ENCODE results near the gene SYNGAP1. TPM values are rescaled to one million over a fixed set of nuclear protein-coding genes. Genes with fewer than 3 reads are reported as not detected.

SYNGAP1 gene
- total RNA-seq, 2 donors from 2014 or later, result 5.4 to 5.6 TPM

GRCh38 chr6:33446356-33446755 is 26.5 kb downstream of the SYNGAP1 start:
- Histone ChIP-seq H3K9me3 (no peaks in the 10 kb centered on the region), H3K4me3 (no peak overlapping the region), H3K4me1 (no peaks in the 10 kb centered on the region), H3K27ac (no peak overlapping the region), H3K27me3 (no peaks in the 10 kb centered on the region), H3K36me3 (replicated peaks in 1 of 2; ENCODE audit: insufficient read depth in 1 of 2, low read depth in 2 of 2) (no peaks in the 10 kb centered on the region)
- DNase-seq, result no peak
- TF ChIP-seq CTCF (IDR thresholded peaks at IDR 0.05), result no peak
- no peak for TF ChIP-seq POLR2A (IDR thresholded peaks at IDR 0.05)
- 87% methylated on average over 10 of the region's 10 CpGs for WGBS, 2 donors
- intact Hi-C loops (cut with DNase I), result no loop called here
- no peak for ATAC-seq

- WGBS, 2 donors, result 64 to 80% methylated on average over 3 of the region's 3 CpGs
- TF ChIP-seq POLR2A (IDR thresholded peaks at IDR 0.05) (no peak), CTCF (IDR thresholded peaks at IDR 0.05) (no peak)
- DNase-seq, result no peak
- no peak overlapping the region for H3K27ac ChIP-seq
- H3K9me3 ChIP-seq, result no peaks in the 10 kb centered on the region
- no peak for ATAC-seq
- no peaks in the 10 kb centered on the region for H3K36me3 ChIP-seq (replicated peaks in 1 of 2; ENCODE audit: insufficient read depth in 1 of 2, low read depth in 2 of 2)
- intact Hi-C loops (cut with DNase I), result no loop called here
- H3K4me1 ChIP-seq, result peaks cover 17% of the 10 kb centered on the region
- no peak overlapping the region for H3K4me3 ChIP-seq
- H3K27me3 ChIP-seq, result no peaks in the 10 kb centered on the region
Measured at GRCh38 chr6:33450434-33450833, 30.6 kb downstream of the SYNGAP1 start.

GRCh38 chr6:33451606-33452005 is 31.7 kb downstream of the SYNGAP1 start:
- ATAC-seq, result no peak
- no peak for DNase-seq
- WGBS, 2 donors, result 89 to 94% methylated on average over 15 of the region's 15 CpGs
- H3K9me3 ChIP-seq, result no peaks in the 10 kb centered on the region
- H3K4me1 ChIP-seq, result peaks cover 18% of the 10 kb centered on the region
- no peaks in the 10 kb centered on the region for H3K27me3 ChIP-seq
- H3K36me3 ChIP-seq (replicated peaks in 1 of 2; ENCODE audit: insufficient read depth in 1 of 2, low read depth in 2 of 2), result no peaks in the 10 kb centered on the region
- H3K4me3 ChIP-seq, result no peak overlapping the region
- H3K27ac ChIP-seq, result no peak overlapping the region
- intact Hi-C loops (cut with DNase I), result no loop called here
- TF ChIP-seq POLR2A (IDR thresholded peaks at IDR 0.05) (no peak), CTCF (IDR thresholded peaks at IDR 0.05) (no peak)

- H3K27me3 ChIP-seq, result no peaks in the 10 kb centered on the region
- TF ChIP-seq CTCF (IDR thresholded peaks at IDR 0.05) (no peak), POLR2A (IDR thresholded peaks at IDR 0.05) (no peak)
- no peak overlapping the region for H3K27ac ChIP-seq
- intact Hi-C loops (cut with DNase I), result no loop called here
- H3K4me3 ChIP-seq, result no peak overlapping the region
- WGBS, 2 donors, result 84 to 88% methylated on average over 4 of the region's 4 CpGs
- H3K4me1 ChIP-seq, result peaks cover 18% of the 10 kb centered on the region
- H3K9me3 ChIP-seq, result no peaks in the 10 kb centered on the region
- H3K36me3 ChIP-seq (replicated peaks in 1 of 2; ENCODE audit: insufficient read depth in 1 of 2, low read depth in 2 of 2), result no peaks in the 10 kb centered on the region
- ATAC-seq (no peak), DNase-seq (no peak)
Measured at GRCh38 chr6:33452496-33452895, 32.6 kb downstream of the SYNGAP1 start.

GRCh38 chr6:33453393-33454008 is 33.6 kb downstream of the SYNGAP1 start:
- WGBS, 2 donors, result 1% methylated on average over 12 of the region's 12 CpGs
- H3K27me3 ChIP-seq, result no peaks in the 10 kb centered on the region
- peak overlapping the region; percentile 52 to 57 for H3K4me3 ChIP-seq
- no peaks in the 10 kb centered on the region for H3K9me3 ChIP-seq
- no peak for DNase-seq
- TF ChIP-seq POLR2A (IDR thresholded peaks at IDR 0.05), result no peak
- no peak for TF ChIP-seq CTCF (IDR thresholded peaks at IDR 0.05)
- intact Hi-C loops (cut with DNase I), result no loop called here
- peak overlapping the region; percentile 33 to 80 (median 60) for H3K27ac ChIP-seq
- no peaks in the 10 kb centered on the region for H3K36me3 ChIP-seq (replicated peaks in 1 of 2; ENCODE audit: insufficient read depth in 1 of 2, low read depth in 2 of 2)
- peaks cover 18% of the 10 kb centered on the region for H3K4me1 ChIP-seq
- no peak for ATAC-seq
